Tibial nerve (tissue), 4 donors: ENCODE measurements around the gene DENND2A. TPM values are rescaled to one million over a fixed set of nuclear protein-coding genes. Genes with fewer than 3 reads are reported as not detected.
"Not testable (repeated sequence)": the region's sequence is repeated elsewhere in the genome, so short reads cannot be mapped to it uniquely, and the experiment has no call there.

Experiments
- DNase-seq, 2 donors: peaks; one replicate each; pipeline ENCODE4 v3.0.0-alpha.2; 2019; ENCODE audit warnings: low spot score in 2 of 2
- H3K27ac ChIP-seq, 4 donors: fragments of 200-600 bp; sonication (generic) in 3 of 4; one replicate each; pipeline ENCODE4 v1.5.1; 2017 to 2019; ENCODE audit warnings: mild to moderate bottlenecking in 1 of 4
- H3K27me3 ChIP-seq, 2 donors: fragments of 200-600 bp; sonication (generic) in 1 of 2; one replicate each; pipeline versions ENCODE4 v1.5.1 to v1.6.0; 2017 to 2019
- H3K36me3 ChIP-seq, 3 donors: fragments of 200-600 bp; sonication (generic); one replicate each; pipeline ENCODE4 v1.5.1; 2018 to 2019
- H3K4me1 ChIP-seq, 4 donors: fragments of 200-600 bp; sonication (generic) in 3 of 4; one replicate each; pipeline ENCODE4 v1.5.1; 2017 to 2019
- H3K4me3 ChIP-seq, 4 donors: fragments of 200-600 bp; sonication (generic) in 3 of 4; one replicate each; pipeline ENCODE4 v1.5.1; 2017 to 2019; ENCODE audit warnings: mild to moderate bottlenecking in 1 of 4, moderate library complexity in 1 of 4
- H3K9me3 ChIP-seq, 4 donors: fragments of 200-600 bp; sonication (generic) in 3 of 4; one replicate each; pipeline ENCODE4 v1.5.1; 2017 to 2019
- EP300 ChIP-seq, 2 donors: sonication (generic); formaldehyde crosslinking; IDR thresholded peaks; one replicate each; pipeline ENCODE4 v1.6.1; 2017; ENCODE audit warnings: antibody characterized with exemption in 2 of 2, mild to moderate bottlenecking in 1 of 2
- POLR2A ChIP-seq, 2 donors: fragments of 450-650 bp; IDR thresholded peaks; one replicate each; pipeline ENCODE4 v1.6.1; 2017; ENCODE audit warnings: antibody characterized with exemption in 2 of 2, mild to moderate bottlenecking in 2 of 2, moderate library complexity in 2 of 2
- WGBS, 2 donors: methylation state at CpG; one replicate each; pipeline ENCODE4 v1.1.5; 2018; 5-methylcytosine and 5-hydroxymethylcytosine counted together
- total RNA-seq, 4 donors: library from RNA; depleted of rRNA; stranded (reverse); fragments of >200 nt; gene quantifications; one replicate each; pipeline ENCODE4 v1.1.0, GENCODE V29; 2016
- TF ChIP-seq, protein P1 (sequence below), 5 experiments: fragments of 200-600 bp in 3 of 5; fragments of 450-650 bp in 2 of 5; sonication (generic) in 3 of 5; IDR thresholded peaks; one replicate each; pipeline ENCODE4 v1.5.1; 2016 to 2019; ENCODE audit warnings: antibody characterized with exemption in 5 of 5, mild to moderate bottlenecking in 3 of 5, moderate library complexity in 2 of 5

DENND2A gene
- total RNA-seq, 4 donors from 2014 or later: 18.3 to 28.0 (median 24.2) TPM

DNA sequence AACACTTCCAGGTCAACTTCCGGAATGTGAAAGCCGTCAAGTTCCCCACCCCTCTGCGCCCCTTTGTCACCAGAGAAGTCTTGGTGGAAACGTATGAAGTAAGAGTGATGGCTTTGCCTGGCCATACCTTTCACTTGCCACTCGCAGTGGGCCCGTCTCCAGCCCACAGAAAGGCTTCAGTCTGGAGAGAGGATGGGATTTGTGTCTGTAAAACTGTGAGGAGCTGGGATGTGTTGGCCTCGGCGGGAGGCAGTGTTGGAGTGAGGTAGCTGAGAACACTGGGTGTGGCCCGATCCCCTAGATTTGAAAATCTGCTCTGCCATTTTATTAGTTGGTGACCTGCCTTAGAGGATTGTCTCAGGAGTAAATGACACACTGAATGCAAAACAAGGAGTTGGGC is 38.6 kb upstream of the DENND2A start:
- H3K27me3 ChIP-seq: no peaks in the 10 kb centered on the region
- no peak overlapping the region for H3K27ac ChIP-seq
- no peaks in the 10 kb centered on the region for H3K9me3 ChIP-seq
- no peak overlapping the region for H3K4me3 ChIP-seq
- H3K4me1 ChIP-seq: peaks cover 0 to 22% (median 12%) of the 10 kb centered on the region in 4 donors
- WGBS, 2 donors: 91 to 92% methylated on average over 9 of the region's 9 CpGs
- H3K36me3 ChIP-seq: peaks cover 0 to 73% (median 7%) of the 10 kb centered on the region in 3 donors
- DNase-seq: no peak
- TF ChIP-seq POLR2A (IDR thresholded peaks at IDR 0.05) (no peak), EP300 (IDR thresholded peaks at IDR 0.05) (no peak)
- TF ChIP-seq, protein P1, sequence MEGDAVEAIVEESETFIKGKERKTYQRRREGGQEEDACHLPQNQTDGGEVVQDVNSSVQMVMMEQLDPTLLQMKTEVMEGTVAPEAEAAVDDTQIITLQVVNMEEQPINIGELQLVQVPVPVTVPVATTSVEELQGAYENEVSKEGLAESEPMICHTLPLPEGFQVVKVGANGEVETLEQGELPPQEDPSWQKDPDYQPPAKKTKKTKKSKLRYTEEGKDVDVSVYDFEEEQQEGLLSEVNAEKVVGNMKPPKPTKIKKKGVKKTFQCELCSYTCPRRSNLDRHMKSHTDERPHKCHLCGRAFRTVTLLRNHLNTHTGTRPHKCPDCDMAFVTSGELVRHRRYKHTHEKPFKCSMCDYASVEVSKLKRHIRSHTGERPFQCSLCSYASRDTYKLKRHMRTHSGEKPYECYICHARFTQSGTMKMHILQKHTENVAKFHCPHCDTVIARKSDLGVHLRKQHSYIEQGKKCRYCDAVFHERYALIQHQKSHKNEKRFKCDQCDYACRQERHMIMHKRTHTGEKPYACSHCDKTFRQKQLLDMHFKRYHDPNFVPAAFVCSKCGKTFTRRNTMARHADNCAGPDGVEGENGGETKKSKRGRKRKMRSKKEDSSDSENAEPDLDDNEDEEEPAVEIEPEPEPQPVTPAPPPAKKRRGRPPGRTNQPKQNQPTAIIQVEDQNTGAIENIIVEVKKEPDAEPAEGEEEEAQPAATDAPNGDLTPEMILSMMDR (IDR thresholded peaks at IDR 0.05): no peak

DNA sequence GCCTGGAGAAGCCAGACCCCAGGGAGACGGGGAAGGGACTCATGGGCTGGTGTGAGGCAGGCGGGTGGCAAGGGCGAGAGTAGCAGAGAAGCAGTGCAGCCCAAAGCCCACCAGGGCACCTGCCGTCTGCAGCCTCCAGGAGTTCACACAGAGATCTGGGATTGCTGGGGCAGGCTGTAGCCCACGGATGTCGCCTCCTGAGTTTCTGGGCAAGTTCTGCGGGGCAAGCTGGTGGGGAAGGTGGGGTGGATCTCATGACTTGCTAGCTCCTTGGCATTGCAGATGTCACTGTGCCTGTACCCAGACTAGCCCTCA is 38.2 kb upstream of the DENND2A start:
- 90 to 99% methylated on average over 7 of the region's 7 CpGs for WGBS, 2 donors
- no peak overlapping the region for H3K27ac ChIP-seq
- H3K4me1 ChIP-seq: peaks cover 0 to 26% (median 15%) of the 10 kb centered on the region in 4 donors
- no peaks in the 10 kb centered on the region for H3K9me3 ChIP-seq
- no peak for TF ChIP-seq POLR2A (IDR thresholded peaks at IDR 0.05)
- DNase-seq: no peak
- H3K36me3 ChIP-seq: peaks cover 0 to 69% (median 7%) of the 10 kb centered on the region in 3 donors
- H3K4me3 ChIP-seq: no peak overlapping the region
- H3K27me3 ChIP-seq: no peaks in the 10 kb centered on the region

DNA sequence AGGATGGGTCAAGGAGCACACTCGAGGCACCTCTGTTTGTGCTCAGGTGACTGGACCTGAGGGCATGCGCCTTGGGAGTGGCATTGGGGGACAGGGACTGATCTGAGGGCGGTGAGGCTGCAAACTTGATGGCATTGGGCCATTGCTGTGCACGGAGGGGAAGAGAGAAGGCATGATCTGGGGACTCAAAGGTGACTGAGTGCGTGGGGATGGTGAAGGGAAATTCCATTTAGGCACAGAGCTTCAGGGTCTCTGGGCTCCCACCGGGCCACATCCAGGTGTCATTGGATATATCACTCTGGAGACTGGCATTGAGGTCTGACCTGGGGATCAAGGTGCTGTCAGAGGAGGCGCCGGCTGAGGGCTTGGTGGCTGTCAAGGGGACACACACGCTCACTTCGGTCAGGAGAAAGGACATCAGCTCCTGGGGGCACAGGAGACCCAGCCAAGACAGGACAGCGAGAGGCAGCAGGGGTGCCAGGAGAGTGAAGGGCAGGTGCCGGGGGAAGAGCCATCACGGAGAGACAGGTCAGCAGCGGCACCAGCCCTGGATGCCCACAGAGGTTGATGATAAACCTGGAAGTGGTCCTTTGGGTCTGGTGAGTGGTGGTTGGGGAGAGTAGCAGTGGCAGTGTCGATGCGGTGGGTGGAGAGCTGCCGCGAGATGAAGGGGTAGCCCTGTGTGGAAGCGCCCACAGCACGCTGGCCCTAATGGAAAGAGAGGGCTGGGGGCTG is 37.6 kb upstream of the DENND2A start:
- no peak for DNase-seq
- Histone ChIP-seq H3K36me3 (peaks cover 0 to 65% (median 7%) of the 10 kb centered on the region in 3 donors), H3K4me3 (no peak overlapping the region), H3K4me1 (peaks cover 0 to 31% (median 16%) of the 10 kb centered on the region in 4 donors), H3K27ac (no peak overlapping the region), H3K27me3 (no peaks in the 10 kb centered on the region), H3K9me3 (no peaks in the 10 kb centered on the region)
- WGBS, 2 donors: 92 to 93% methylated on average over 20 of the region's 20 CpGs
- TF ChIP-seq POLR2A (IDR thresholded peaks at IDR 0.05) (no peak), EP300 (IDR thresholded peaks at IDR 0.05) (no peak)
- TF ChIP-seq, protein P1 (IDR thresholded peaks at IDR 0.05): no peak

DNA sequence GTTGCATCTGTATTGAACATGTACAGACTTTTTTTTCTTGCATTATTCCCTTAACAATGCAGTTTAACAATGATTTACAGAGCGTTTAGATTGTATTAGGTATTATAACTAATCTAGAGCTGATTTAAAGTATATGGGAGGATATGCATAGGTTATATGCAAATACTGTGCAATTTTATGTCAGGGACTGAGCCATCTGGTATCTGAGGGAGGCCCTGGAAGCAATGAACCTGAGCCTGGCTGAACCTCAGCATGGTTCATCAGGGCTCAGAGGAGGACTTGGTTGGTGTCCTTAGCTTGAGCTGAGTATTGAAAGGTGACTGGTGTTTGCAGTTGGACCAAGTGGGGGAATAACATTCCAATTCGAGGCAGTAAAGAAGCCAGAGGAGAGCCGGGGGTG is 36.9 kb upstream of the DENND2A start:
- TF ChIP-seq POLR2A (IDR thresholded peaks at IDR 0.05) (no peak), EP300 (IDR thresholded peaks at IDR 0.05) (no peak)
- TF ChIP-seq, protein P1 (IDR thresholded peaks at IDR 0.05): no peak
- peaks cover 0 to 63% (median 7%) of the 10 kb centered on the region in 3 donors for H3K36me3 ChIP-seq
- no peak overlapping the region for H3K27ac ChIP-seq
- WGBS, 2 donors: 87% methylated on average over 3 of the region's 3 CpGs
- H3K27me3 ChIP-seq: no peaks in the 10 kb centered on the region
- no peaks in the 10 kb centered on the region for H3K9me3 ChIP-seq
- no peak for DNase-seq
- no peak overlapping the region for H3K4me3 ChIP-seq
- H3K4me1 ChIP-seq: peaks cover 0 to 34% (median 16%) of the 10 kb centered on the region in 4 donors

DNA sequence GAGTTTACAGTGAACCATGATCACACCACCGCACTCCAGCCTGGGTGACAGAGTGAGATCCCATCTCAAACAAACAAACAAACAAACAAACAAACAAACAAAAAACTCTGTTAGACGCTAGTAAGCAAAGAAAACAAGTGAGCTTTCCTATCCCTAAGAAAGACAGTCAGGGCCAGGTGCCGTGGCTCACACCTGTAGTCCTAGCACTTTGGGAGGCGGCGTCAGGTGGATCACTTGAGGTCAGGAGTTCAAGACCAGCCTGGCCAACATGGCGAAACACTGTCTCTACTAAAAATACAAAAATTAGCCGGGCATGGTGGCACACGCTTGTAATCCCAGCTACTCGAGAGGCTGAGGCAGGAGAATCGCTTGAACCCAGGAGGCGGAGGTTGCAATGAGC is 36.3 kb upstream of the DENND2A start:
- H3K4me1 ChIP-seq: peaks cover 0 to 39% (median 16%) of the 10 kb centered on the region in 4 donors
- not testable (repeated sequence) for DNase-seq, H3K27ac ChIP-seq, H3K9me3 ChIP-seq, H3K27me3 ChIP-seq, H3K4me3 ChIP-seq
- H3K36me3 ChIP-seq: peaks cover 0 to 57% (median 7%) of the 10 kb centered on the region in 3 donors
- WGBS, 2 donors: 95 to 97% methylated on average over 11 of the region's 11 CpGs

DNA sequence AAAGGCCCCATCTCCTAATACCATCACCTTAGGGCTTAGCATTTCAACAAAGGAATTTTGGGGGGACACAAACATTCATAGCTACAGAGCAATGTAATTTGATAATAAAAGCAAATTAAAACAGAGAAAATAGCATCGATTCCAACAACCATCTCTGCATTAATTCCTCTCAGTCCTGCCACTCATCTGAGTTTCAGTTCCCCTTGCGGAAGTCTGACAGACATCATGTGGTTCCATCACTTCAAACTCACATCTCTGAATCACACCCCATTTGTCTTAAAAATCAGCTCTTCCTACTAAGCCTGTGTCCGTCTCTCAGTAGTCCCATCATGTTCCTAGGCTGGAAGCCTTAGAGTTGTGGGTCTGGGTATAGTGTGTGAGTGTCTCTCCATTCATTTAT is 35.7 kb upstream of the DENND2A start:
- H3K36me3 ChIP-seq: peaks cover 0 to 51% (median 7%) of the 10 kb centered on the region in 3 donors
- H3K4me1 ChIP-seq: peaks cover 0 to 41% (median 16%) of the 10 kb centered on the region in 4 donors
- H3K27me3 ChIP-seq: no peaks in the 10 kb centered on the region
- H3K27ac ChIP-seq: peak overlapping the region in 1 of 4 donors; percentile 55
- H3K4me3 ChIP-seq: no peak overlapping the region
- TF ChIP-seq POLR2A (IDR thresholded peaks at IDR 0.05): no peak
- TF ChIP-seq EP300 (IDR thresholded peaks at IDR 0.05): no peak
- TF ChIP-seq, protein P1 (IDR thresholded peaks at IDR 0.05): no peak
- no peak for DNase-seq
- H3K9me3 ChIP-seq: no peaks in the 10 kb centered on the region
- WGBS, 2 donors: 78 to 91% methylated on average over 3 of the region's 3 CpGs
